ENCODE measurements around the gene OTX1.

The OTX1 gene

DNA sequence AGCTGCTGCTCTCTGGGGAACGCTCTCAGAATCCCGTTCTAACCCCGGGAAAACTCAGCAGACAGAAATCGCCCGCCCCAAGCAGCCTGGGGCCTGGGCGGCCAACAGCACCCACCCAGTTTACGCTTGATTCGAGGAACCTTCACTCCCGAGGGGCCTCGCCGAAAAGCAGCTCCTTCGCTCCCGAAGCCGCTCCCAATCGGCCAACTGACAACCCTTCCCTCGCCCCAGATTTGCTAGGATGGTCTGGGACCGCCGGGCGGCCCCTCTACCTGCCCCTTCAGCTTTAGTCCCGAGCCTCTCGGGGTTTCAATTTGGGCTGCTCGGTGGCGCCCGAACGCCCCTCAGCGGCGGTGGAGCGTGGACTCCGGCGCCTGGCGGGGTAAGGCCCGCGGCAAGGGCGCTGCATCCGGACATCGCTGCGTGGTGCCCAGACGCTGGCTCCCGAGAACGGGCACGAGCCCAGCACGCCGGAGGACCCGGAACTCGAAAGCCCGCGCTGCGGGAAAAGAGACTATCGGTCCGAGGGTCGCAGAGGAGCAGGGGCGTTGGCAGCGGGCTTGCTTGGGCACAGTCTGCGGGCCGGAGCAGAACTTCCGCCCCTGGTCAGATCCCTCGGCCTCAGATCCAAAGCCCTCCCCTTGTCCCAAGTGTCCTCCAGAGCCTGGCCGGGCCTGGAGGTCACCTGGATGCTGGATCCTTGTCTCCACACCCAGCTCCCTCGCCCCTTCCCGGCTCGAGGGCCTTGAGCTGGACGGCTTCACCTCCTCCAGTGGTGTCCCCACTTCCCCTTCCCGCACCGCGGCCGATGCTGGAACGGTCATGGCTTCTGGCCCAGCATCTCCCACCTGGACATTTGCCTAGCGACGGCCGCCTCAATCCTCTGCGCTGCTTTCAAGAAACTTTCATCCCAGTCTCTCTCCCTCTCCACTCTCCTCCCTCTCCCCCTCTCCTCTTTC, 3.0 kb upstream of the OTX1 start:
- no peak for DNase-seq (ENCODE audit: low read depth in 2 of 2)

DNA sequence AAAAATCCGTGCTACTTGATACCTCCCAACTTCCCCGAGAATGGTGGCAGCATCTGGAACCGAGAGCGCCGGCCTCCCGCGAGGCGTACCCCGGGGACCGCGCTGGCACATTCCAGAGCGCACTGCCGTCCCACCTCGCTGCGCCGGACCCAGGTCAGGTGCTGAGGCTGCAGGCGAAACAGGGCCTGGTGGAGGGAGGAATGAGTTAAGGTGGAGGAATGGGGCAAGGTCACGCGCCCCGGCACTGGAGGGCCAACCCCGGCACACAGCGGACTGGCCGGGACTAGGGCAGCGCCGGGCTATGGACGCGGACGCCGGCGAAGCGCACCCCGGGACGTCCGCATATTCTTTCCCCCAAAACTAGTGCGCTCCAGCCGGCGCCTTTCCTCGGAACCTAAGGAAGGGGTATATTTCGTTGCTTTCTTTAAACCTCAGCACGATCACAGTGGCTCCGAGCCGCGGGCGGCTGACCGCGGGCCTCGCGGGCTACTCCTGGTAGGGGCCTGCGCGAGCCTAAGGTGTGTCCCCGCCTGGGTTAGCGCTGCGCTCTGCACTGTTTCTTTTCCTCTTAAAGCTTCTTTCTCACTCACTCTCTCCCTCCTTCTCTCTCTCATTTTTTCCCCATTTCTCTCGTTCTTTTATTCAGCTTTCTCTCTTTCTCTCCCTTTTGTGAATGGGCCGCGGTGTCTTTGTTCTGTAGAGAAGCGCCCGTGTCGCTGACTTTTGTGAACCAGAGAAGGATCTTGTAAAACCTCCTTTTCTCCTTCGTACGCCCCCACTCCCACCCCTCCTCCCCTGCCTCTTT, 2.1 kb upstream of the OTX1 start:
- no peak for DNase-seq (ENCODE audit: low read depth in 2 of 2)

DNA sequence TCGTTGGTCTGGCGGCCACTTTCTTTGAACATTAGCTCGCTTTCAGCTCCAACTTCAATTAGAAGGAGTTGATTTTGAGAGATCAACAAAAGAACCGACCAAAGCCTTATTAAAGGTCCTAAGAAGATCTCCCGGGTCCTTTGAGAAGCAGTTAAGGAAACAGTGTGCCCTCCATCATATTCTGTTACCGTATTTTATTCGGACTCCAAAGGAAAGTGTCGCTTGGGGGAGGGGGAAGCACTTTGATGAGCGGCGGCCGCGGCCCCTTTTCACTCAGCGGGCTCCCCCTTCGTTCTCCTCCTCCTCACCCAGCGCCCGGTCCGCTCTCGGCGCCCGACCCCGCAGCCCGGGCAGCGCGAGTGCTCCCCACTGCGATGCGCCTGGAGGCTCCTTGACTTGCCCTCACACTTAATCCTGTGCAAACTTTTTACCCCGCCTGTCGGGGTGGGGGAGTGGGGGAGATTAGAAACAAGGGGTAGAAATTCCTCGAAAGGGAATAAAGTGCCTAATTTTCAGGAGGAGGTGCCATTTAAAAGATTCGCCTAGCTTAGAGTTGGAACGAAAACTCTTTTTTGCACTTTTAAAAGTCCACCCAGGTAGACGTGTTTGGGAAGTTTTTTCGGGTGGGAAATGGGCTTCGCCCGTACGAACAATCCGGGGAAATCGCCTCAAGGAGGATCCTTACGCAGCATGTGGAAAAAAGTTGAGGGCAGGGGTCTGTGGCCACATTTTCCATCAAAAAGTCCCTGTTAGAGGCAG, 1.2 kb upstream of the OTX1 start:
- DNase-seq (ENCODE audit: low read depth in 2 of 2) = no peak

DNA sequence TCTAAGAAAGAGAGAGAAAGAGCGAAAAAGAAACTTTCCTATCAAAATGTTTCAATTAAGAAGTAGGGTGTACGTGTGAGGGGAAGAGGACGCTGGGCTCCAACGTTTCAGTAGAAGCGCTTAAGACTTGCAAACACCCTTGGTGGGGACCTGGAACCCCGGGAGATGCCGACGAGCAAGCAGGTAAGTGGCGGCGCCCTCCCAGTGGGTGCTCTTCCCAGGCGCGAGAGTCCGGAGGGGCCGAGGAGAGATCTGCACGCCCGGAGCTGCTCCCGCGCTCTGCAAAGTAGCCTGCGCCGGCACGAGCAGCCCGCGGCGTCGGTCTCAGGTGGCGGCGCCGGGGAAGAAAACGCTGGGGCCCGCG, 678 bp upstream of the OTX1 start:
- no peak for DNase-seq (ENCODE audit: low read depth in 2 of 2)

DNA sequence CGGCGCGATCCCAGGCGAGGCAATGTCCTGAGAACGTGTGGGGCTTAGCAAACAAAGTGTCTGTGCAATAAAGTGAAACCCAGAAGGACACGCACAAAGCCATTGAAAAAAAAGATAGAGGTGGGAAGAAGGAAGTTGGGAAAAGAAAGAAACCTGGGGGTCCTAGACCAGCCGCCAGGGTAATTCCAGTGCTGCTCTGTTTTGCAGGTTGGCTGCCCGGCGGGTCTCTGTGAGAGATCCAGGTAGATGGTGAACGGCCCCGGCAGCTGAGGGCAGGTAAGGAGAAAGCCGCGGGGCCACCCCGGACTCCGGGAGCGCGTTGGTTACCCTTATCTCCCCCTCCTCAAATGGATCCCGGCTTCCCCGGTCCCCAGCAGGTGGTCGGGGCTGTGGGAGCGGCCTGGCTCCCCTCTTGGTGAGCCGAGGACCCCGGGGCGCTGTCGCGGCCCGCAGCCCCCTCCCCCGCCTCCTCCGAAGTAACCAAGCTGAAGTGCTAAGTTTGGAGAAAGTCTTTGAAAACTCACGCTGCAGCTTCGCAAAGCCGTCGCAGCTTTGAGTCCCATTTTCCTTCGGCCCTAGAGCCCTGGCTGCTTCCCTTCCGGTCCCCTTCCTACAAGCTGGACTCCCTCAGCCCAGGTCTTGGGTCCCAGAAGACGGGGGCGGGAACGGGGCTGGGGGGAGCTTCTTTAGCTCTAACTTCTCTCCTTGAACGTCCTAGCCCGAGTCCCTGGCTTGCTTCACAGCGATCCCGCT, 588 bp downstream of the OTX1 start:
- no peak for DNase-seq (ENCODE audit: low read depth in 2 of 2)

DNA sequence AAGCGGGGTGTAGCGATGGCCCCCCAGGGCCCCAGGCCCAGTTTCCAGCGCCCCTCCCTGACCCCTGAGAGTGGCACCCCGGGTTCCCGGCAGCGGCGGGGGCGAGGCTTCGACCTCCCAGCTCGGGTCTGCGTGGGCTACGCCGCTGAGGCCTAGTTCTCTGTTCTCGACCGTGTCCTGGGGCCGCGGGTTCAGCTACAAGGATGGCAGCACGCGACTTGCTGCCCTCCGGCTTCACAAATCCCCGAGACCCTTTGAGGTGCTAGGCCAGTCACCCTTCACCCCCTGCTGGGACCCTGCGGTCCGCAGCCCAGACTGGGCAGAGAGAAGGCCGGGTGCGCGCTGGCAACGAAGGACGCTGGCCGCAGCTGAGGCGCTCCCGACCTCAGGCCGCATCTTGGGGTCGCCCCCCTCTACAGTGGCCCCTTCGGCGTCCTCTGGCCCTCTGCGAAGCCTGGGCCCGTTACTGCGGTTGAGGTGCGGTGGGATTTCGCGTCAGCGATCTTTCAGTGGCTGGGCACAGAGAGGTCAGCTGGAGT, 1.2 kb downstream of the OTX1 start:
- DNase-seq (ENCODE audit: low read depth in 2 of 2) = no peak

DNA sequence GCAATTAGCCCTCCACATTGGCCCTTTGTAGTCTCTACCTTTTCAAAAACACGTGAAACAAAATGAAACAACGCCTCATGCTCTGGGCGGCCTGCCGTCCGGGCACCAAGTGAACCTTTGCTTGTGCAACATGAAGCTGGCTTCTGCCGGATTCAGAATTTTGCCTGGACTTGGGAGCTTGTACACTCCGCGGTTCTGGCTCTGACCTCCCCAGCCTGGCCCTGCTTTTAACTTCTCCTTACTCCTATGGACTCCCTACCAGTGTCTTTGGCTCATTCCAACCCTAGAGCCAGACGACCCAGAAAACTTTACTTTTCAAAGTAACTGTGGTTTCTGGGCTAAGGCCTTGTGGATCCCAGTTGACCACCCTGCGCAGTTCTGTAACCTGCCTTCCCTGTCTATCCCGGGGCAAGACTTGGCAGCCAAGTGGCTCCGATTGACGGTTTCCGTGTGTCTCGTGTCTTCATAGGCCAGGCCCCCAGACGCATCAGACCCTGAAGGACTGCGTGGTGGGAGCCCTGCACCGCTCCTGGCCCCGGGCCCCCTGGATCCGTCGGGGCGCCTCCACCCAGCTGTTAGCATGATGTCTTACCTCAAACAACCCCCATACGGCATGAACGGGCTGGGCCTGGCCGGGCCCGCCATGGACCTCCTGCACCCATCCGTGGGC, 1.9 kb downstream of the OTX1 start:
- no peak for DNase-seq (ENCODE audit: low read depth in 2 of 2)

DNA sequence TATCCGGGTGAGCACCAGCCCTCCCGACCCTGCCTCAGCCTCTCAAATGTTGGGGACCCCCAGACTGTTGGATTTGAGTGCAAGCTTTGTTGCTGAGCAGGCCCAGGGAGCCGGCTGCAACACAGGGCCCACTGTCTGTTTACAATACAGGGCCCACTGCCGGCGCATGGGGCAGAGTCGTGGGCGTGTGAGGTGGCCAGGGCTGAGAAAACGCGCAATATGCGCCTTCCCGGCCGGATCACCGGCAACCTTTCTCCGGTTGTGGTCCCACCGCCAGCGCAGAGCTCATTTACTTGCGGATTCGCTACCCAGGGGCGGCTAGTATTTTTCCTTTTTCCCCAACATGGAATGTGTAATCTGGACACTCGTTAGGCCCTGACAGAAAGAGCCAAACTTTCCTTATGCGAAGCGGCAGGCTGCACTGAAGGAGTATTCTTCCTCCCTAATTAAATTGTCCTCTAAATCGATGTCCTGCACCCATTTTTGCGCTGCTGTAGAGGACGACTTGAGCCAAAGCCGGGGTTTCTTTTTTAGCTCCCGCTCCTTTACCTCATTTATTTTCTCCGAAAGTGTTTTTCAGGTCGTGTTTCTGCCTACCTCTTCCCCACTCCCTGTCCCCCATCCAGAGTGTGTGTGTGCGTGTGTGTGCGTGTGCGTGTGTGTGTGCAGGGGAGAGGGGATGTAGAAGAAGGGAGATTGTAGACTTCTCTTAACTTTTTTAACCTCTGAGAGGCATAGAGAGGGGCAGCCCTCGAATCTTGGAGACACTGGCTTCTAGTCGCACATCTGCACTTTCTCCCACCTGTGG, 2.7 kb downstream of the OTX1 start:
- DNase-seq (ENCODE audit: low read depth in 2 of 2) = no peak

DNA sequence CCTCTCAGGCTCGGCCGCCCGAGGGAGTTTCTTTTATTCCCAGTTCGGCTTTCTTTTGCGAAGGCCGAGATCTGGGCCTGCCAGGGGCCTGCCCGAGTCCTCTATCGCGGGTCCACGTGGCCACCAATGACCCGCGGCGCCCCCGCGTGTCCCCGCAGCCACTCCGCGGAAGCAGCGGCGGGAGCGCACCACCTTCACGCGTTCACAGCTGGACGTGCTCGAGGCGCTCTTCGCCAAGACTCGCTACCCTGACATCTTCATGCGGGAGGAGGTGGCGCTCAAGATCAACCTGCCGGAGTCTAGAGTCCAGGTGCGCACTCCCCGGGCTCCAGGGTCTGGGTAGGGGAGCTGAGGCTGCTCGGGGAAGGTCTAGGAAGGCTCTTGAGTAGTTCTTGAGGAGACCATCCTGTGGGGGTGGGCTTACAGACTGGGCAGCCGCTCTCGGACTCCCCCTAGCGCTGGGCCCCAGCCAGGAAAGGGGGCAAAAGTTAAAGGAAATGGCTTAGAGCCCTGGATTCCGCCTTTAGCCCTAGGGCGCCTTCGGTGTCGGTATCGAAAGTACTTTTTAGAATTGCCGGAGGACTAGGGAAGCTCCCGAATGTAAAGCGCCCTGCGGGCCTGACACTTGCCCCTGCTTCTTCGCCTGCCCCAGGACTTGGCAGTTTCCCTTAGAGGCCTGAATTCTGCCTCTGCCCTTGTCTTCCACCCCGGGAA, 3.4 kb downstream of the OTX1 start:
- no peak for DNase-seq (ENCODE audit: low read depth in 2 of 2)

DNA sequence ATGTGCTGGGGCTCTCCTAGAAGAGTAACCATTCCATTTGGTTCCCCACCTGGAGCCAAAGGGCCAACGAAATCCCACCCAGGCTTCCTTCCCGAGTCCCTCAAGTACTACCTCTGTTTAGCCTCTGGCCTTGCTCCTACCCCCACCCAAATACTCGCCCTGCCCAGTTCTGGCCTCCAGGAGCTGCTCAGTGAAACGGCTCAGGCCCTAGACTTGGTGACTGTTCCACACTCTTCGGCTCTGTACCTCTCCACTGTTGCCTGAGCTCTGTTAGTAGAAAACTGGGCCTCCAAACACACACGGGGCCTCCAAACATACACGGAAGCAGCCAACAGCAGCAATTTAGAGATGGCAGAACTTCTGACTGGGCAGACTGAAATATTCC, 4.2 kb downstream of the OTX1 start:
- no peak for DNase-seq (ENCODE audit: low read depth in 2 of 2)

DNA sequence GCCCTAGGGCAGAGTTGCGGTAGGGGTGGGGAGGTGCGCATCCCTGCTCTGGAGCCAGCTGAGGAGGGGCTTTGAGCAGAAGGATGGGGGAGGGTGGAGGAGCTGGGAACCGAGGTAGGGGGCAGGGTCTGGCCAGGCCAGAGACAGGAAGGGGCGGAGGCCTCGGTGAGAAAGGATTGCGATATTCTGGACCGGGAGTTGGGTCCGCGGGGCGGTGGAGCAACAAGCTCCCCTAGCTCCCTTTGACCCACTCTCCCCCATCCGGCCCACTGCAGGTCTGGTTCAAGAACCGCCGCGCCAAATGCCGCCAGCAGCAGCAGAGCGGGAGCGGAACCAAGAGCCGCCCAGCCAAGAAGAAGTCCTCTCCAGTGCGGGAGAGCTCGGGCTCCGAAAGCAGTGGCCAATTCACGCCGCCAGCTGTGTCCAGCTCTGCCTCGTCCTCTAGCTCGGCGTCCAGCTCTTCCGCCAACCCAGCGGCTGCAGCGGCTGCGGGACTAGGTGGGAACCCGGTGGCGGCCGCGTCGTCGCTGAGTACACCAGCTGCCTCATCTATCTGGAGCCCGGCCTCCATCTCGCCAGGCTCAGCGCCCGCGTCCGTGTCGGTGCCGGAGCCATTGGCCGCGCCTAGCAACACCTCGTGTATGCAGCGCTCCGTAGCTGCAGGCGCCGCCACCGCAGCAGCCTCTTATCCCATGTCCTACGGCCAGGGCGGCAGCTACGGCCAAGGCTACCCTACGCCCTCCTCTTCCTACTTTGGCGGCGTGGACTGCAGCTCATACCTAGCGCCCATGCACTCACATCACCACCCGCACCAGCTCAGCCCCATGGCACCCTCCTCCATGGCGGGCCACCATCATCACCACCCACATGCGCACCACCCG, 4.8 kb downstream of the OTX1 start:
- DNase-seq (ENCODE audit: low read depth in 2 of 2) = no peak

DNA sequence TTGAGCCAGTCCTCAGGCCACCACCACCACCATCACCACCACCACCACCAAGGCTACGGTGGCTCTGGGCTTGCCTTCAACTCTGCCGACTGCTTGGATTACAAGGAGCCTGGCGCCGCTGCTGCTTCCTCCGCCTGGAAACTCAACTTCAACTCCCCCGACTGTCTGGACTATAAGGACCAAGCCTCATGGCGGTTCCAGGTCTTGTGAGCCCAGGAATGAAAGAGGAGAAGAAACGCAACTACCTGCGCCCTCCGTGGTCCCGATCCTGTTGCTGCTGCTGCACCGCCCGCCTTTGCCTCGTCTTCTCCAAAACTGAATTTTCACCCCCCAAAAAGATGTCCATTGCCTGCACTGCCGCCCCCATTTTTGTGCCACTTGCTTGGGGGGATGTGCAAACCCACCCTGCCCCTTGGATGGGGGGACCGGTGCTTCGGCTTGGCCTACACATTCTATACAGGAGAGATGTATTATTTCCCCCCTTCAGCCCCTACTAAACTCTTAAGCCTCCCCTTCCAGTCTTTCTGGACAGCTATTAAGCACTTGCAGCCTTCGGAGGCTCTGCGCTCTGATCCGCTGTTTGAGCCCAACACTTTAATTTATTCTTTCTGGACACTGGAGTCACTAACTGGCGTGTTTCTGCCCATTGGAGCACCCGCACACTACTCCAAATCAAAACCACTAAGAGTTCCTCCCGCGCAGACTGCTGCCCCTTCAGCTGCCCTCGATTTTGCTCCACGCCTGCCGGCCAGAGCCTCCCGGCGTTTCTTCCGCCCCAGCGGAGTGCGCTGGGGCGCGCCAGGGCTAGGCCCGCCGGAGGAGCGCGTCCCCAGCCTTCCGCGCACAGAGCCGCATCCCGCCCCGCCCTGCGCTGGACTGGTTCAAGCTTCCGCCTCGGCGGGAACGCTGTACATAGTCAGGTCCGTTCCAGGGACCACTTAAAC, 5.7 kb downstream of the OTX1 start:
- DNase-seq (ENCODE audit: low read depth in 2 of 2) = no peak

DNA sequence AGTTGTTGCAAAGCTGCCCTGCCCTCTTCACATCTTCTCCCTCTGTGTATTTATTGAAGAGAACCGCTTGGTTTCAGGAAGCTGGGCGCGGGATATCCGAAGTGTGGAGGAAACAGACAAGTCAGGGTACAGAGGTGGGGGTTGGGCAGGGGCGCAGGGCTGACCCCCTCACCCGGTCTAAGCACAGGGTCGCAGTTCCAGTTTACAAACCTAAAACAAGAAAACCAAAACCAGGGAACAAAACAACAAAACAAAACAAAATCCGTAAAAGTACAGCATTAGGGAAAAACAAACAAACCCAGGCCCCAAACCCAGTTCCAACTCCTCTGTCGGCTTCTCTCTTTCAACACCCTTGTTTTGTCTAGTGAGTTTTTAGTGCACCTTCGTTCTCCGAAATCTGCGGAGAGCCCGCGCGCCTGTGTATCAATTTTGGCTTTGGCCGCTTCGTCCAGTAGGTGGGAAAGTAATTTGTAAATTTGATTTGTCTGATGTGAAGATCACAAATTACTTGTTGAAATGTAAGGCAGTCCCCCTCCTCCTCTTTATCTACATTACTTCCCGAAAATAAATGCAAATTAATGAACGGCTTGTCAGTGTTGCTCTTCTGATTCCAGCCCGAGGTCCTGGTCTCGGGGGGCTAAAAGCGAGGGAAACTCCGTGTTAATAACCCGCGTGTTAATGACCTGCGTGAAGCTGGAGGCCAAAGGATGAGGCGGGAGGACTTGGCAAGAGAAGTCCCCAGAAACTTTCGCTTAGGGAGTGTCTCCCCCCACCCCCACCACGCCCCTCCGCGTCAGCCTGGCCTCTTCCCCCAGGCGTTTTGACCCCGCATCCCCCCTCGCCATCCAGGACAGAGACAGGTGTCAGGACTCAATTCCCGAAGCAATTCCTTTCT, 6.9 kb downstream of the OTX1 start:
- DNase-seq (ENCODE audit: low read depth in 2 of 2) = no peak

DNA sequence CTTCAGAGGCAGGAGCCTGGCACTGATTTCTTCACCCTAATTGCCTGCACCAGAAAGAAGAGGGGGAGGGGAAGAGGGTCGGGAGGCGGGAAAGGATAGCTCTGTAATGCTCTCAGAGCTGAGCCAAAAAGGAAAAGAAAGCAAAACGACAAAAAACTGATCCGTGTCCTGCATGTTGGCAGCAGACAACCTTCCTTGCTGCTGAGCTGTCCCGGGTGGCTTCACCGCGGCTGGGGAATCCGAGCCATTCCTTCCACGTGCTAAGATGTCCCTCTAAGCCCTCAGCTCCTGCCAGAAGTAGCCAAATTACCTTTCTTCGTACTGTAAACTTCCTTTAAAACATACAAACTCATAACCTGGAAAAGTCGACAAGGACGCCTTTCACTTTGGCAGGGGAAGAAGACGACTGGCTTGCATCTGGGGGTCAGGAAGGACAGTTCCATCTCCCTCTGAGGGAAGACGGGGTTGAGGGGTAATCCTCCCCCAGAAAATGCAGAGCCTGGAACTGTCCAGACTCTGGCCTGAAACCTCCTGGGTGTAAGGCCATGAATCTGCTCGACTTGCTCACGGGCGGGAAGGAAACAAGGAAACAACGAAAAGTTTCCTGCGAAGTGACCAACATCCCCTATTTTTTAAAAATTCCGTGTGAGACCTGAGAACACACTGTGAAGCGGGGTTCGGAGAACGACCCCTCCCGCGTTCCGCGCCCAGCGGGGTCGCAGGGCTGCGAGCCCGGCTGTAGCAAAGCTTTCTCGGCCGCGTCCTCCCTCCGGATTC, 7.7 kb downstream of the OTX1 start:
- no peak for DNase-seq (ENCODE audit: low read depth in 2 of 2)
